GM12878 (cell line): ENCODE measurements around the gene TDRD12. TPM values are rescaled to one million over a fixed set of nuclear protein-coding genes. Genes with fewer than 3 reads are reported as not detected.
"Not testable (repeated sequence)": the region's sequence is repeated elsewhere in the genome, so short reads cannot be mapped to it uniquely, and the experiment has no call there.

Source experiments
- ATAC-seq: fragments of 200-7000 bp; cut with Tn5 transposase; 3 replicates; pipeline ENCODE4 v1.9.1; 2020; ENCODE audit warnings: mild to moderate bottlenecking, moderate library complexity
- BruUV-seq: library from RNA; stranded (reverse); fragments of 400-500 nt; replicated peaks from 2 replicates; lab custom pipeline; 2021; lab: Mats Ljungman, UMichigan
- CTCF ChIA-PET: fragments of 300-600 bp; sonication (Branson Sonifier 250); formaldehyde crosslinking; extraction: SDS; loops from one replicate; lab custom pipeline; 2021; ENCODE audit warnings: inconsistent platforms; lab: Yijun Ruan, JAX
- POLR2A ChIA-PET: fragments of 350-600 bp; formaldehyde crosslinking; extraction: SDS; loops from one replicate; lab custom pipeline; 2021; ENCODE audit warnings: inconsistent platforms; lab: Charles Lee
- RAD21 ChIA-PET: fragments of 300-600 bp; sonication (Branson Sonifier 250); formaldehyde crosslinking; loops from one replicate; lab custom pipeline; 2023; ENCODE audit warnings: antibody characterized with exemption; ENCODE audit not compliant: unreplicated experiment; lab: Charles Lee
- SMC1A ChIA-PET: fragments of 300-600 bp; sonication (Branson Sonifier 250); formaldehyde crosslinking; loops from one replicate; lab custom pipeline; 2023; ENCODE audit not compliant: unreplicated experiment, uncharacterized antibody; lab: Charles Lee
- DNase-seq: peaks from one replicate; pipeline ENCODE4 v3.0.0-alpha.2; 2011; ENCODE audit warnings: low read depth, low spot score
- FAIRE-seq: peaks from 3 replicates; lab custom pipeline; 2011; peaks lifted over from hg19 to GRCh38; lab: Jason Lieb, UNC
- H2AFZ ChIP-seq: 2 replicates; pipeline ENCODE4 v1.6.0; 2011; ENCODE audit warnings: low read depth, low read length, control low read depth; ENCODE audit not compliant: control insufficient read depth
- H3K27ac ChIP-seq: 2 replicates; pipeline ENCODE4 v1.5.1; 2011; ENCODE audit warnings: control low read depth; ENCODE audit not compliant: control insufficient read depth, insufficient read depth
- H3K27me3 ChIP-seq, 2 experiments: replicated peaks in 1 of 2; 2 replicates each; pipeline versions ENCODE4 v1.6.0 to v1.6.1; 2011; ENCODE audit warnings: low read length in 1 of 2; ENCODE audit not compliant: control insufficient read depth in 2 of 2, insufficient read depth in 2 of 2
- H3K36me3 ChIP-seq, 2 experiments: 2 replicates each; pipeline ENCODE4 v1.5.1; 2011; ENCODE audit warnings: low read length in 1 of 2; ENCODE audit not compliant: control insufficient read depth in 2 of 2, insufficient read depth in 2 of 2
- H3K4me1 ChIP-seq: 2 replicates; pipeline ENCODE4 v1.6.1; 2011; ENCODE audit warnings: mild to moderate bottlenecking, low read length, moderate library complexity, mixed read lengths; ENCODE audit not compliant: control insufficient read depth, insufficient read depth
- H3K4me2 ChIP-seq: 2 replicates; pipeline ENCODE4 v1.6.0; 2011; ENCODE audit warnings: control low read depth; ENCODE audit not compliant: control insufficient read depth, insufficient read depth
- H3K4me3 ChIP-seq: fragments of 200-600 bp; sonication (generic); 2 replicates; pipeline ENCODE4 v1.5.1; 2016
- H3K79me2 ChIP-seq: 2 replicates; pipeline ENCODE4 v1.6.0; 2011; ENCODE audit warnings: low read length; ENCODE audit not compliant: control insufficient read depth, insufficient read depth
- H3K9ac ChIP-seq: 2 replicates; pipeline ENCODE4 v1.8.0; 2011; ENCODE audit warnings: low read length, control low read depth, mixed read lengths; ENCODE audit not compliant: control insufficient read depth, insufficient read depth
- H3K9me3 ChIP-seq: replicated peaks from 3 replicates; pipeline ENCODE4 v1.5.1; 2011; ENCODE audit warnings: mild to moderate bottlenecking, low read length; ENCODE audit not compliant: control insufficient read depth, insufficient read depth
- H4K20me1 ChIP-seq: 2 replicates; pipeline ENCODE4 v1.6.0; 2011; ENCODE audit not compliant: control insufficient read depth, insufficient read depth
- BHLHE40 ChIP-seq, 2 experiments: fragments of 450-650 bp in 1 of 2; IDR thresholded peaks; 2 replicates each; pipeline ENCODE4 v1.6.1; 2011 to 2017; ENCODE audit warnings: low read depth in 2 of 2, borderline replicate concordance in 1 of 2, improper control_type of control experiment in 1 of 2, low read length in 1 of 2, mild to moderate bottlenecking in 1 of 2
- BRCA1 ChIP-seq: IDR thresholded peaks from 2 replicates; pipeline ENCODE4 v1.6.1; 2011; ENCODE audit warnings: low read depth, low read length, improper control_type of control experiment
- ETV6 ChIP-seq, 2 experiments: fragments of 450-650 bp in 1 of 2; IDR thresholded peaks in 1 of 2; conservative IDR thresholded peaks in 1 of 2; 2 replicates each; pipeline ENCODE4 v1.6.1; 2014; ENCODE audit warnings: antibody characterized with exemption in 1 of 2, borderline replicate concordance in 1 of 2, low read depth in 1 of 2, mild to moderate bottlenecking in 1 of 2, moderate library complexity in 1 of 2
- MEF2B ChIP-seq: fragments of 450-650 bp; IDR thresholded peaks from 2 replicates; pipeline ENCODE4 v1.6.1; 2018; ENCODE audit warnings: mild to moderate bottlenecking, moderate library complexity; ENCODE audit not compliant: partially characterized antibody, poor library complexity, severe bottlenecking
- MTA3 ChIP-seq: IDR thresholded peaks from 2 replicates; pipeline ENCODE4 v1.6.1; 2012; ENCODE audit warnings: low read length, inconsistent platforms, borderline replicate concordance
- NFYB ChIP-seq: IDR thresholded peaks from 2 replicates; pipeline ENCODE4 v1.6.1; 2011; ENCODE audit warnings: low read depth, mild to moderate bottlenecking, low read length, improper control_type of control experiment, moderate library complexity; ENCODE audit not compliant: insufficient read depth
- PAX8 ChIP-seq: fragments of 450-650 bp; IDR thresholded peaks from 2 replicates; pipeline ENCODE4 v1.6.1; 2017; ENCODE audit warnings: mild to moderate bottlenecking, moderate library complexity
- POU2F2 ChIP-seq: IDR thresholded peaks from 3 replicates; pipeline ENCODE4 v1.6.1; 2011; ENCODE audit warnings: low read depth, mild to moderate bottlenecking, low read length, borderline replicate concordance
- SPI1 ChIP-seq: IDR thresholded peaks from 2 replicates; pipeline ENCODE4 v1.6.1; 2011; ENCODE audit warnings: low read depth, mild to moderate bottlenecking, low read length, moderate library complexity, borderline replicate concordance; ENCODE audit not compliant: insufficient read depth
- SREBF2 ChIP-seq: IDR thresholded peaks from 2 replicates; pipeline ENCODE4 v1.6.1; 2012; ENCODE audit warnings: mild to moderate bottlenecking, low read length
- STAT1 ChIP-seq: fragments of 450-650 bp; conservative IDR thresholded peaks from 2 replicates; pipeline ENCODE4 v1.6.1; 2014; ENCODE audit warnings: antibody characterized with exemption, mild to moderate bottlenecking
- WRNIP1 ChIP-seq: IDR thresholded peaks from 2 replicates; pipeline ENCODE4 v1.6.1; 2011; ENCODE audit warnings: low read depth, low read length, improper control_type of control experiment, borderline replicate concordance
- ZBTB33 ChIP-seq: fragments of 450-650 bp; IDR thresholded peaks from 2 replicates; pipeline ENCODE4 v1.6.1; 2017; ENCODE audit warnings: mild to moderate bottlenecking
- WGBS: methylation state at CpG from one replicate; pipeline ENCODE4 v1.1.6; 2016; ENCODE audit warnings: low lambda C conversion rate; ENCODE audit not compliant: insufficient replicate concordance, insufficient coverage; ENCODE audit errors: missing lambda C conversion rate; 5-methylcytosine and 5-hydroxymethylcytosine counted together
- in situ Hi-C: fragments of 300-500 bp; cut with MboI; formaldehyde crosslinking; loops from 9 replicates; pipeline ENCODE4 v1.14.3; 2018; ENCODE audit warnings: mixed read lengths
- intact Hi-C: fragments of 100-400 bp; cut with micrococcal nuclease; formaldehyde crosslinking; loops from one replicate; pipeline ENCODE4 v1.14.2; 2022; ENCODE audit not compliant: unreplicated experiment
- polyA plus RNA-seq, 11 experiments: library from polyadenylated mRNA; depleted of rRNA in 4 of 11; unstranded in 6 of 11; stranded (reverse) in 5 of 11; fragments of >200 nt; fragmentation: Nextera tagmentation in 4 of 11; fragmentation: Illumina TruSeq in 1 of 11; extraction: Ambion mirVana in 4 of 11; extraction: Trizol in 1 of 11; gene quantifications; 1 replicate in 1 of 11; 2 replicates in 10 of 11; pipeline versions ENCODE4 v1.2.1 to v1.2.3, GENCODE V29; 2011 to 2016; ENCODE audit warnings: inconsistent platforms in 2 of 11, missing spikeins in 2 of 11, low read depth in 1 of 11
- total RNA-seq, 4 experiments: library from RNA; depleted of rRNA in 3 of 4; stranded (reverse); fragments of >200 nt in 3 of 4; fragmentation: Illumina TruSeq in 1 of 4; extraction: Trizol in 1 of 4; gene quantifications; 2 replicates each; pipeline versions ENCODE4 v1.2.1 to v1.2.3, GENCODE V29; 2013 to 2021
- TF ChIP-seq, protein P1 (sequence below): fragments of 450-650 bp; IDR thresholded peaks from 2 replicates; pipeline ENCODE4 v1.6.1; 2017; ENCODE audit warnings: borderline replicate concordance

TDRD12 gene
- total and polyA plus RNA-seq, 10 of the 15 experiments (the other 5 are each of a cell fraction or from before 2014, with no cell fraction given) = 0.08 to 0.15 TPM; not detected in 8

DNA sequence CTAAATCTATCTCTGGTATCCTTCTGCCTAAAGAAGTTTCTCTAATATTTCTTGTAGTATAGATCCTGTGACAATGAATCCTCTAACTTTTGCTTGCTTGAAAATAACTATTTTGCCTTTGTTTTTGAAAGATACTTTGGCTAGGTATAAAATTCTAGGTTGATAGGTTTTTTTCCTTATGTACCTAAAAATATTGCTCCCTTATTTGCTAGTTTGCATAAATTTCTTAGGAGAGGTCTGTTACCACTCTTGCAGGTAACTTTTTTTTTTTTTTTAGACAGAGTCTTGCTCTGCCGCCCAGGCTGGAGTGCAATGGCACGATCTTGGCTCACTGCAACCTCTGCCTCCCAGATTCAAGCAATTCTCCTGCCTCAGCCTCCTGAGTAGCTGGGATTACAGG is 15.6 kb upstream of the TDRD12 start:
- CTCF ChIA-PET, in situ Hi-C loops, H3K4me2 ChIP-seq: not testable (repeated sequence)

GRCh38 chr19:32708457-32708856 is 11.1 kb upstream of the TDRD12 start:
- Histone ChIP-seq H3K36me3 (peaks cover 0 to 16% of the 10 kb centered on the region in 2 experiments; a peak in 3 of 4 replicates), H3K27ac (no peak overlapping the region), H2AFZ (no peak overlapping the region), H3K4me3 (no peak overlapping the region), H3K79me2 (peaks cover 2% of the 10 kb centered on the region), H4K20me1 (no peaks in the 10 kb centered on the region; the same call in 1 of the 2 replicates), H3K4me1 (no peaks in the 10 kb centered on the region), H3K9me3 (peaks cover 1% of the 10 kb centered on the region), H3K4me2 (no peak overlapping the region), H3K27me3 (no peaks in the 10 kb centered on the region), H3K9ac (no peak overlapping the region)
- in situ Hi-C loops (no loop called here), intact Hi-C loops (no loop called here)
- POLR2A ChIA-PET = interaction anchor here (0.6 kb wide), 1 partner anchor 21 kb away, joined by 4 read pairs; no protein-coding TSS in a partner anchor
- FAIRE-seq (no peak), DNase-seq (no peak), ATAC-seq (no peak)
- RAD21 ChIA-PET = no interaction called here
- SMC1A ChIA-PET = interaction anchor here (0.6 kb wide), 1 partner anchor 1694 kb away, joined by 3 read pairs; no protein-coding TSS in a partner anchor
- BruUV-seq = no TSS peak
- CTCF ChIA-PET = no interaction called here
- 57% methylated on average over 3 of the region's 3 CpGs for WGBS
- TF ChIP-seq BHLHE40 (IDR thresholded peaks at IDR 0.05; ENCODE audit: borderline replicate concordance in 1 of 2, low read depth in 2 of 2, low read length in 1 of 2) (no peak), STAT1 (no peak), MTA3 (no peak), ETV6 (conservative IDR thresholded peaks at IDR 0.05 in 1 of 2, IDR thresholded peaks at IDR 0.05 in 1 of 2; ENCODE audit: borderline replicate concordance in 1 of 2, low read depth in 1 of 2) (no peak), POU2F2 (no peak), ZBTB33 (no peak), PAX8 (no peak), SPI1 (no peak), SREBF2 (no peak), MEF2B (no peak), BRCA1 (no peak), WRNIP1 (no peak), NFYB (no peak)
- TF ChIP-seq, protein P1, sequence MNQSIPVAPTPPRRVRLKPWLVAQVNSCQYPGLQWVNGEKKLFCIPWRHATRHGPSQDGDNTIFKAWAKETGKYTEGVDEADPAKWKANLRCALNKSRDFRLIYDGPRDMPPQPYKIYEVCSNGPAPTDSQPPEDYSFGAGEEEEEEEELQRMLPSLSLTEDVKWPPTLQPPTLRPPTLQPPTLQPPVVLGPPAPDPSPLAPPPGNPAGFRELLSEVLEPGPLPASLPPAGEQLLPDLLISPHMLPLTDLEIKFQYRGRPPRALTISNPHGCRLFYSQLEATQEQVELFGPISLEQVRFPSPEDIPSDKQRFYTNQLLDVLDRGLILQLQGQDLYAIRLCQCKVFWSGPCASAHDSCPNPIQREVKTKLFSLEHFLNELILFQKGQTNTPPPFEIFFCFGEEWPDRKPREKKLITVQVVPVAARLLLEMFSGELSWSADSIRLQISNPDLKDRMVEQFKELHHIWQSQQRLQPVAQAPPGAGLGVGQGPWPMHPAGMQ = no peak

More for the DNA sequence above, 15.6 kb upstream of the TDRD12 start:
- RAD21 ChIA-PET, DNase-seq, H3K27me3 ChIP-seq, H3K4me3 ChIP-seq, POLR2A ChIA-PET, SMC1A ChIA-PET, H3K27ac ChIP-seq, H3K79me2 ChIP-seq, FAIRE-seq, ATAC-seq, H3K9ac ChIP-seq, H3K4me1 ChIP-seq, BruUV-seq, intact Hi-C loops, H4K20me1 ChIP-seq, H2AFZ ChIP-seq: not testable (repeated sequence)
- Histone ChIP-seq H3K36me3 (peaks cover 1 to 16% of the 10 kb centered on the region in 2 experiments), H3K9me3 (peaks cover 13% of the 10 kb centered on the region)
- 100% methylated on average over 2 of the region's 2 CpGs for WGBS
